A673 (cell line): Measurements from ENCODE around the gene CXCL3. TPM values are rescaled to one million over a fixed set of nuclear protein-coding genes. Genes with fewer than 3 reads are reported as not detected.
"Not testable (repeated sequence)": the region's sequence is repeated elsewhere in the genome, so short reads cannot be mapped to it uniquely, and the experiment has no call there.

Source experiments
- BruUV-seq: library from RNA; stranded (reverse); fragments of 400-500 nt; replicated peaks from 2 replicates; lab custom pipeline; 2021; lab: Mats Ljungman, UMichigan
- CTCF ChIA-PET: fragments of 300-600 bp; sonication (Branson Sonifier 250); formaldehyde crosslinking; loops from one replicate; lab custom pipeline; 2022; ENCODE audit warnings: antibody characterized with exemption; lab: Charles Lee
- POLR2A ChIA-PET: fragments of 300-600 bp; sonication (Branson Sonifier 250); formaldehyde crosslinking; loops from one replicate; lab custom pipeline; 2022; ENCODE audit warnings: antibody characterized with exemption; ENCODE audit not compliant: low non-redundant PET; lab: Charles Lee
- DNase-seq: peaks from one replicate; pipeline ENCODE4 v3.0.0-alpha.2; 2015; ENCODE audit warnings: low spot score
- H3K27ac ChIP-seq: fragments of 200-600 bp; sonication (generic); 2 replicates; pipeline ENCODE4 v1.5.1; 2016; ENCODE audit warnings: mixed run types, low read depth, mild to moderate bottlenecking, mixed read lengths, antibody characterized with exemption, low read length; ENCODE audit not compliant: poor library complexity, severe bottlenecking
- H3K27me3 ChIP-seq: fragments of 200-600 bp; sonication (generic); replicated peaks from 2 replicates; pipeline ENCODE4 v1.6.1; 2017; ENCODE audit warnings: mixed run types, low read depth, mild to moderate bottlenecking, mixed read lengths, antibody characterized with exemption, low read length; ENCODE audit not compliant: insufficient read depth, poor library complexity
- H3K36me3 ChIP-seq: fragments of 200-600 bp; sonication (generic); 2 replicates; pipeline ENCODE4 v1.6.1; 2016; ENCODE audit warnings: mixed run types, mild to moderate bottlenecking, mixed read lengths, antibody characterized with exemption, low read length; ENCODE audit not compliant: insufficient read depth, poor library complexity, severe bottlenecking
- H3K4me1 ChIP-seq: fragments of 200-600 bp; sonication (generic); 2 replicates; pipeline ENCODE4 v1.6.1; 2017; ENCODE audit warnings: mixed run types, mild to moderate bottlenecking, mixed read lengths, antibody characterized with exemption, low read length; ENCODE audit not compliant: insufficient read depth, poor library complexity, severe bottlenecking
- H3K4me3 ChIP-seq: fragments of 200-600 bp; sonication (generic); 2 replicates; pipeline ENCODE4 v1.5.1; 2016; ENCODE audit warnings: low read depth, mixed run types, mild to moderate bottlenecking, mixed read lengths, low read length; ENCODE audit not compliant: poor library complexity, severe bottlenecking
- H3K9me3 ChIP-seq: fragments of 200-600 bp; sonication (generic); 2 replicates; pipeline ENCODE4 v1.6.1; 2016; ENCODE audit warnings: mixed run types, low read depth, mild to moderate bottlenecking, mixed read lengths, antibody characterized with exemption, low read length; ENCODE audit not compliant: poor library complexity, severe bottlenecking
- EZH2 ChIP-seq: fragments of 200-600 bp; sonication (generic); IDR thresholded peaks from 2 replicates; pipeline ENCODE4 v1.6.1; 2017; ENCODE audit warnings: borderline replicate concordance, low read depth, mild to moderate bottlenecking, mixed read lengths, antibody characterized with exemption, low read length; ENCODE audit not compliant: poor library complexity, severe bottlenecking
- intact Hi-C: fragments of 100-400 bp; cut with micrococcal nuclease; formaldehyde crosslinking; loops from one replicate; pipeline ENCODE4 v1.10.0; 2022; ENCODE audit not compliant: unreplicated experiment
- total RNA-seq: library from RNA; stranded (reverse); gene quantifications from 2 replicates; pipeline ENCODE4 v1.2.3, GENCODE V29; 2021
- TF ChIP-seq, protein P1 (sequence below): fragments of 300-800, 200-600 bp; sonication (generic); conservative IDR thresholded peaks from 2 replicates; pipeline ENCODE4 v1.5.1; 2017; ENCODE audit warnings: low read depth, mild to moderate bottlenecking, antibody characterized with exemption, low read length, moderate library complexity, mixed read lengths

The CXCL3 gene
- total RNA-seq, 1 experiment from 2014 or later = 0.24 TPM

DNA sequence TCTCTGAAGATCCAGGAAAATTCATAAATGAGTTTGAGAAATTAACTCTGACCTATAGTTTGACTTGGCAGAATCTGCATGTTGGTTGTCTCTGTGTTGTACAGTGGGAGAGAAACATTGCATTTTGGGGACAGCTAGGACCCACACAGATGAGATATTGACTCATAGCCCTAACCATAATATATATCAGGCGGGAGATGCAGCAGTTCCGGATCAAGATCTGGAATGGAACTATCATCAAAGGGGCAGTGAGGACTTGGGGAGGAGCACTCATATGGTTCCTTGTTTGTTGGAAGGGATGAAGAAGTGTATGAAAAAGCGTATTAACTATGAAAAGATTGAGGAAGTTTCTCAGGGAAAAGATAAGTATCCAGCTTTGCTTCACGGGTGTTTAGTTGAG is 46.5 kb upstream of the CXCL3 start:
- no peak overlapping the region for H3K4me3 ChIP-seq
- H3K36me3 ChIP-seq = no peaks in the 10 kb centered on the region
- no peak overlapping the region for H3K27ac ChIP-seq
- intact Hi-C loops = no loop called here
- CTCF ChIA-PET = no interaction called here
- no peak for DNase-seq
- BruUV-seq = no TSS peak
- TF ChIP-seq, protein P1, sequence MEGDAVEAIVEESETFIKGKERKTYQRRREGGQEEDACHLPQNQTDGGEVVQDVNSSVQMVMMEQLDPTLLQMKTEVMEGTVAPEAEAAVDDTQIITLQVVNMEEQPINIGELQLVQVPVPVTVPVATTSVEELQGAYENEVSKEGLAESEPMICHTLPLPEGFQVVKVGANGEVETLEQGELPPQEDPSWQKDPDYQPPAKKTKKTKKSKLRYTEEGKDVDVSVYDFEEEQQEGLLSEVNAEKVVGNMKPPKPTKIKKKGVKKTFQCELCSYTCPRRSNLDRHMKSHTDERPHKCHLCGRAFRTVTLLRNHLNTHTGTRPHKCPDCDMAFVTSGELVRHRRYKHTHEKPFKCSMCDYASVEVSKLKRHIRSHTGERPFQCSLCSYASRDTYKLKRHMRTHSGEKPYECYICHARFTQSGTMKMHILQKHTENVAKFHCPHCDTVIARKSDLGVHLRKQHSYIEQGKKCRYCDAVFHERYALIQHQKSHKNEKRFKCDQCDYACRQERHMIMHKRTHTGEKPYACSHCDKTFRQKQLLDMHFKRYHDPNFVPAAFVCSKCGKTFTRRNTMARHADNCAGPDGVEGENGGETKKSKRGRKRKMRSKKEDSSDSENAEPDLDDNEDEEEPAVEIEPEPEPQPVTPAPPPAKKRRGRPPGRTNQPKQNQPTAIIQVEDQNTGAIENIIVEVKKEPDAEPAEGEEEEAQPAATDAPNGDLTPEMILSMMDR = no peak
- no peaks in the 10 kb centered on the region for H3K27me3 ChIP-seq
- POLR2A ChIA-PET = no interaction called here
- no peaks in the 10 kb centered on the region for H3K4me1 ChIP-seq
- no peaks in the 10 kb centered on the region for H3K9me3 ChIP-seq

DNA sequence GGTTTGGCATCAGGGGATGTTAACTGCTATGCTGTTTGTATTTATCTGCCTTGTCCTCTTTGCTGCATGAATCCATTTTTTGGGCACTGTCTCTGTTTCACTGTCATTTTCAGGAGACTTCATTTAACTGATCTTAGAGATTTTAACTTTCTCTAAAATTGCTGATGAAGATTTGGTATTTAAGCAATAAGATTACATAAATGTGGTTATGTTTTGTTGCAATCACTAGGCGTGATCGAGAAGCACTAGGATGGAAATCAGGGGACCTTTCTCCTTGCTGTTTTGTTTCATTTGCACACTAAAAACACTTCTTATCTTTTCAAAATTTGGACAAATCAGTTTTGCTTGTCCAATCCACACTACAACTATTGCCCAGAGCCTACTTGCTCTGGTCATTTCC is 45.1 kb upstream of the CXCL3 start:
- ChIA-PET CTCF (no interaction called here), POLR2A (no interaction called here)
- Histone ChIP-seq H3K4me3 (no peak overlapping the region), H3K27ac (no peak overlapping the region), H3K27me3 (no peaks in the 10 kb centered on the region), H3K4me1 (no peaks in the 10 kb centered on the region), H3K36me3 (no peaks in the 10 kb centered on the region), H3K9me3 (no peaks in the 10 kb centered on the region)
- TF ChIP-seq, protein P1 = no peak
- no peak for TF ChIP-seq EZH2
- intact Hi-C loops = no loop called here
- no TSS peak for BruUV-seq
- DNase-seq = no peak

DNA sequence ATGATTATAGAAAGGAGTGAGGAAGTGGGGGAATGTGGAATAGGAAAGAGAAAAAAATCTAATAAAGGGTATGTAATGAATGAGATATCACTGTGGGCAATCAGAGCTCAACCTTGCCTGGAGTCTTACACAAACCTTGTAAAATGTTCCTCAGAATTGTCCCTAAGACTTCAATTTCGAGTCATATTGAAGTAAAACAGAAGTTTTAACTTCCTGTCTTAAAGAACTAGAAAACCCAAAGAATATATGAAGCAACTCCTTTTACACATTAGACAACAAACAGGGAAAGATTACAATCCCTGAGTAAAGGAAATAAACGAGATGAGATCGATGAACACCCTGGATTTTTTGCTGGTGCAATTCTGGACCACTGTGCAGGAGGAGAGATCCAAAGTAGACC is 42.5 kb upstream of the CXCL3 start:
- BruUV-seq = no TSS peak
- CTCF ChIA-PET = no interaction called here
- intact Hi-C loops = no loop called here
- no peak for DNase-seq
- no peak overlapping the region for H3K27ac ChIP-seq
- no peaks in the 10 kb centered on the region for H3K4me1 ChIP-seq
- TF ChIP-seq, protein P1 = no peak
- TF ChIP-seq EZH2 = no peak
- H3K9me3 ChIP-seq = no peaks in the 10 kb centered on the region
- H3K27me3 ChIP-seq = no peaks in the 10 kb centered on the region
- H3K36me3 ChIP-seq = no peaks in the 10 kb centered on the region
- POLR2A ChIA-PET = no interaction called here
- H3K4me3 ChIP-seq = no peak overlapping the region

DNA sequence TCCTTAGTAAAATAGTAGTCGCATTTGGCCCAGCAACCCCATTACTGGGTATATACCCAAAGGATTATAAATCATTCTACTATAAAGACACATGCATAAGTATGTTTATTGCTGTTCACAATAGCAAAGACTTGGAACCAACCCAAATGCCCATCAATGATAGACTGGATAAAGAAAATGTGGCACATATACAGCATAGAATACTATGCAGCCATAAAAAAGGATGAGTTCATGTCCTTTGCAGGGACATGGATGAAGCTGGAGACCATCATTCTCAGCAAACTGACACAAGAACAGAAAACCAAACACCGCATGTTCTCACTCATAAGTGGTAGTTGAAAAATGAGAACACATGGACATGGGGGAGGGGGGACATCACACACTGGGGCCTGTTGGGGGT is 41.9 kb upstream of the CXCL3 start:
- H3K27ac ChIP-seq, POLR2A ChIA-PET, CTCF ChIA-PET, H3K4me3 ChIP-seq, intact Hi-C loops, DNase-seq, H3K9me3 ChIP-seq, H3K36me3 ChIP-seq, BruUV-seq, H3K27me3 ChIP-seq, H3K4me1 ChIP-seq: not testable (repeated sequence)

DNA sequence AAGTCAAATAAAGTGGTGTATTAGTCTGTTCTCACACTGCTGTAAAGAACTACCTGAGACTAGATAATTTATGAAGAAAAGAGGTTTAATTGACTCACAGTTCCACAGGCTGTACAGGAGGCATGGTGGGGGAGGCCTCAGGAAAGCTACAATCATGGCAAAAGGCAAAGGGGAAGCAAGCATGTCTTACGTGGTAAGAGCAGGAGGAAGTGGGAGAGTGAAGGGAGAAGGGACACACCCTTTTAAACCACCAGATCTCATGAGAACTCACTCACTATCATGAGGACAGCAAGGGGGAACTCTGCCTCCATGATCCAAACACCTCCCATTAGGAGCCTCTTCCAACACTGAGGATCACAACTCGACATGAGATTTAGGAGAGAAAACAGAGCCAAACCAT is 40.5 kb upstream of the CXCL3 start:
- intact Hi-C loops, H3K9me3 ChIP-seq, CTCF ChIA-PET, DNase-seq, H3K4me3 ChIP-seq, H3K27me3 ChIP-seq, H3K4me1 ChIP-seq, BruUV-seq, H3K36me3 ChIP-seq, H3K27ac ChIP-seq, POLR2A ChIA-PET: not testable (repeated sequence)
